Mucosa of rectum (tissue), 2 donors: ENCODE results near the gene RBM14.
A peak's percentile ranks its signal among the peaks of the same experiment; 100 is the strongest.
"Not testable (repeated sequence)": the region's sequence is repeated elsewhere in the genome, so short reads cannot be mapped to it uniquely, and the experiment has no call there.

ENCODE experiments used
- H3K27ac ChIP-seq, 2 donors: one replicate each; pipeline ENCODE4 v1.7.0; 2013; ENCODE audit warnings: inconsistent platforms in 2 of 2, low read depth in 2 of 2, low read length in 2 of 2
- H3K27me3 ChIP-seq, 2 donors: one replicate each; pipeline ENCODE4 v1.7.0; 2013; ENCODE audit warnings: low read length in 2 of 2; ENCODE audit not compliant: control insufficient read depth in 2 of 2, insufficient read depth in 2 of 2
- H3K36me3 ChIP-seq, 2 donors: one replicate each; pipeline ENCODE4 v1.7.0; 2013; ENCODE audit warnings: low read length in 2 of 2; ENCODE audit not compliant: control insufficient read depth in 2 of 2, insufficient read depth in 2 of 2
- H3K4me1 ChIP-seq, 2 donors: one replicate each; pipeline ENCODE4 v1.7.0; 2013; ENCODE audit warnings: low read length in 2 of 2, mild to moderate bottlenecking in 1 of 2; ENCODE audit not compliant: control insufficient read depth in 2 of 2, insufficient read depth in 2 of 2
- H3K4me3 ChIP-seq, 2 donors: one replicate each; pipeline ENCODE4 v1.7.0; 2013; ENCODE audit warnings: low read length in 2 of 2
- H3K9ac ChIP-seq, 2 donors: one replicate each; pipeline ENCODE4 v1.7.0; 2013; ENCODE audit warnings: low read length in 2 of 2, low read depth in 1 of 2, mild to moderate bottlenecking in 1 of 2
- H3K9me3 ChIP-seq, 2 donors: one replicate each; pipeline ENCODE4 v1.7.0; 2013; ENCODE audit warnings: low read length in 2 of 2; ENCODE audit not compliant: control insufficient read depth in 2 of 2
- donor health status: healthy.
- donor health status: Normal muscosa, but diverticular disease.

The RBM14 gene

GRCh38 chr11:66582565-66583147 lies 33.8 kb upstream of the RBM14 start:
- not testable (repeated sequence) for H3K27me3 ChIP-seq, H3K36me3 ChIP-seq, H3K4me1 ChIP-seq, H3K4me3 ChIP-seq, H3K27ac ChIP-seq, H3K9ac ChIP-seq, H3K9me3 ChIP-seq

DNA sequence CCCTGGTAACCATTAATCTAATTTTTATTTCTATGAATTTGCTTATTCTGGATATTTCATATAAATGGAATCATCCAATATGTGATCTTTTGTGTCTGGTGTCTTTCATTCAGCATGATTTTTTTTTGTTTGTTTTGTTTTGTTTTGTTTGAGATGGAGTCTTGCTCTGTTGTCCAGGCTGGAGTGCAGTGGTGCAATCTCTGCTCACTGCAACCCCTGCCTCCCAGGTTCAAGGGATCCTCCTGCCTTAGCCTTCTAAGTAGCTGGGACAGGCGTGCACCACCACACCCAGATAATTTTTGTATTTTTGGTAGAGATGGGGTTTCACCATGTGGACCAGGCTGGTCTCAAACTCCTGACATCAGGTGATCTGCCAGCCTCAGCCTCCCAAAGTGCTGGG lies 31.0 kb upstream of the RBM14 start:
- not testable (repeated sequence) for H3K27ac ChIP-seq, H3K9ac ChIP-seq, H3K4me3 ChIP-seq, H3K27me3 ChIP-seq, H3K4me1 ChIP-seq, H3K36me3 ChIP-seq, H3K9me3 ChIP-seq

- no peaks in the 10 kb centered on the region for H3K4me1 ChIP-seq
- no peaks in the 10 kb centered on the region for H3K36me3 ChIP-seq
- no peaks in the 10 kb centered on the region for H3K27me3 ChIP-seq
- H3K9me3 ChIP-seq = peaks cover 0 to 2% of the 10 kb centered on the region in 2 donors
- no peak overlapping the region for H3K27ac ChIP-seq
- H3K4me3 ChIP-seq = no peak overlapping the region
- H3K9ac ChIP-seq = no peak overlapping the region
Measured at GRCh38 chr11:66586136-66586535, 30.3 kb upstream of the RBM14 start.

GRCh38 chr11:66589315-66589714 lies 27.1 kb upstream of the RBM14 start:
- not testable (repeated sequence) for H3K27ac ChIP-seq, H3K9ac ChIP-seq, H3K27me3 ChIP-seq, H3K4me3 ChIP-seq, H3K36me3 ChIP-seq, H3K9me3 ChIP-seq
- peaks cover 7 to 16% of the 10 kb centered on the region in 2 donors for H3K4me1 ChIP-seq

- Histone ChIP-seq H3K27me3 (no peaks in the 10 kb centered on the region), H3K4me3 (no peak overlapping the region), H3K9me3 (no peaks in the 10 kb centered on the region), H3K36me3 (no peaks in the 10 kb centered on the region), H3K9ac (no peak overlapping the region), H3K27ac (no peak overlapping the region), H3K4me1 (peaks cover 10 to 20% of the 10 kb centered on the region in 2 donors)
Measured at GRCh38 chr11:66589996-66590675, 26.3 kb upstream of the RBM14 start.

DNA sequence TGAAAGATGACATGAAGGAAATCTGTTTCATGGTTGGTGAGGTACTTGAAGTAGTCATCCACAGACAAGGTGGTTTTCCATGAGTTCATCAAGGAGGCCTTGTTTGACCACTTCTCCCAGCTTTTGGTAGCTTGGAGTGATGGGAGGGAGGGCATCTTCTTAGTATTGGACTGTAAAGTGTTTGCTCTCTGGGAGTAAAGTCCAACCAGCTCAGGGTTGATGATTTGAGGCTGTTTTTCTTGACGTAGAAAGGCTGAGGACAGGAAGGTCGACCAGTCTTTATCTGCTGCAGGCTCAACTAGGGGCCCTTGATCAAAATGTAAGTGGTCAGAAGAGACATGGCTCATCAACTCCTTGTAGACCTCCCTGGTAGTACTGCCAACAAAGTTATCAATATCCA lies 25.3 kb upstream of the RBM14 start:
- Histone ChIP-seq H3K4me1 (peaks cover 10 to 26% of the 10 kb centered on the region in 2 donors), H3K27me3 (no peaks in the 10 kb centered on the region), H3K36me3 (no peaks in the 10 kb centered on the region), H3K9me3 (no peaks in the 10 kb centered on the region), H3K27ac (no peak overlapping the region), H3K4me3 (no peak overlapping the region), H3K9ac (no peak overlapping the region)

GRCh38 chr11:66592457-66593302 lies 23.8 kb upstream of the RBM14 start, which contains the start of the genes CCDC87 and CCS:
Gene CCDC87, minus strand, starts transcription at chr11:66593063. Its CDS starts 48 bp downstream, at chr11:66593015.
Gene CCS, plus strand, starts transcription at chr11:66593185. Its CDS starts 77 bp downstream, at chr11:66593262.
- Histone ChIP-seq H3K4me3 (peak within 1 kb of the TSS; percentile 68 to 93), H3K9ac (peak within 1 kb of the TSS; percentile 92 to 96), H3K4me1 (peaks cover 10 to 26% of the 10 kb centered on the region in 2 donors), H3K36me3 (no peaks in the 10 kb centered on the region), H3K27ac (peak within 1 kb of the TSS; percentile 66 to 76), H3K27me3 (no peaks in the 10 kb centered on the region), H3K9me3 (no peaks in the 10 kb centered on the region)

DNA sequence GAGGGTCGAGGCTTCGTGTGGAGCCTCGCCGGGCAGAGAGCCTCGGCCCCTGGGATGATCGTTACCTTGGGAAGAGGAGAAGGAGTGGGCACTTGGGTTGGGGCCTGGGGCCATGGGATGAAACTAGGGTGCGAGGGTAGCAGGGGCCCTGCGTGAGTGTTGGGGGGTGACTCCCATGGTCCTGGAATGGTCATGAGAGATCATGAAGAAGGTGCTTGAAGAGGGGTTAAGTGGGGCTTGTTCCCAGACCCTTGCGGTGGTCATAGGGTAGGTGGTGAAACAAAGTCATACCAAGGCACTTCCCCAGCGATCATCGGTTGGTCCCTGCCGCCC lies 23.2 kb upstream of the RBM14 start:
- Histone ChIP-seq H3K36me3 (no peaks in the 10 kb centered on the region), H3K9me3 (no peaks in the 10 kb centered on the region), H3K27ac (peak overlapping the region; percentile 66 to 76), H3K4me3 (peak overlapping the region; percentile 68 to 93), H3K4me1 (peaks cover 10 to 26% of the 10 kb centered on the region in 2 donors), H3K27me3 (no peaks in the 10 kb centered on the region), H3K9ac (peak overlapping the region; percentile 92 to 96)

DNA sequence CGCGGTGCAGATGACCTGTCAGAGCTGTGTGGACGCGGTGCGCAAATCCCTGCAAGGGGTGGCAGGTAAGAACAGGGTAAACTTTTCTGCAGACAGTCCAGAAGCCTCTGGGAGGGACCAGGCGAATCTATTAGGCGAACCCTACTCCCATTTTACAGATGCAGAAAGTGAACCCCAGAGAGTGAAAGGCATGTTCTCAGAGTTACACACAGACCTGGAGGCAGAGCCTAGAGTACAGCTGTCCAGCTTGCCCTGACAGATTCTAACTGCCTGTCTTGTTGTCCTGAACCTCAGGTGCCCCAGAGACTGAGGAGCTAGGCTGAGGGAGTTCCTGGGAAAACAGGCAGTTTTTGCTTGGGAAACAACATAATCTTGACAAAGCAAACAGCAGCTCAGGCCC lies 22.8 kb upstream of the RBM14 start:
- no peaks in the 10 kb centered on the region for H3K27me3 ChIP-seq
- peak overlapping the region; percentile 68 to 93 for H3K4me3 ChIP-seq
- H3K9ac ChIP-seq = peak overlapping the region; percentile 92 to 96
- H3K9me3 ChIP-seq = no peaks in the 10 kb centered on the region
- peak overlapping the region in 1 of 2 donors; percentile 66 for H3K27ac ChIP-seq
- no peaks in the 10 kb centered on the region for H3K36me3 ChIP-seq
- peaks cover 10 to 26% of the 10 kb centered on the region in 2 donors for H3K4me1 ChIP-seq
